ENCODE data around the gene USP48. TPM values are rescaled to one million over a fixed set of nuclear protein-coding genes. Genes with fewer than 3 reads are reported as not detected.

USP48 gene
- total RNA-seq, 4 donors from 2014 or later, result 55.2 to 80.9 (median 61.6) TPM

- no peak for TF ChIP-seq CTCF (IDR thresholded peaks at IDR 0.05; ENCODE audit: low read depth)
Observed at GRCh38 chr1:21793104-21793503, 10.2 kb upstream of the USP48 start.

- no peak for TF ChIP-seq CTCF (IDR thresholded peaks at IDR 0.05; ENCODE audit: low read depth)
Observed at GRCh38 chr1:21786640-21787039, 3.7 kb upstream of the USP48 start.

- TF ChIP-seq CTCF (IDR thresholded peaks at IDR 0.05; ENCODE audit: low read depth), result no peak
Observed at GRCh38 chr1:21783679-21784603, 992 bp upstream of the USP48 start.

GRCh38 chr1:21782349-21782867 is 541 bp downstream of the USP48 start:
- no peak for TF ChIP-seq CTCF (IDR thresholded peaks at IDR 0.05; ENCODE audit: low read depth)

GRCh38 chr1:21781815-21782348 is 1.1 kb downstream of the USP48 start:
- TF ChIP-seq CTCF (IDR thresholded peaks at IDR 0.05; ENCODE audit: low read depth), result no peak

GRCh38 chr1:21779613-21780521 is 3.1 kb downstream of the USP48 start:
- TF ChIP-seq CTCF (IDR thresholded peaks at IDR 0.05; ENCODE audit: low read depth), result no peak
